ENCODE measurements around the gene MFNG.
"Not testable (repeated sequence)": the region's sequence is repeated elsewhere in the genome, so short reads cannot be mapped to it uniquely, and the experiment has no call there.

DNA sequence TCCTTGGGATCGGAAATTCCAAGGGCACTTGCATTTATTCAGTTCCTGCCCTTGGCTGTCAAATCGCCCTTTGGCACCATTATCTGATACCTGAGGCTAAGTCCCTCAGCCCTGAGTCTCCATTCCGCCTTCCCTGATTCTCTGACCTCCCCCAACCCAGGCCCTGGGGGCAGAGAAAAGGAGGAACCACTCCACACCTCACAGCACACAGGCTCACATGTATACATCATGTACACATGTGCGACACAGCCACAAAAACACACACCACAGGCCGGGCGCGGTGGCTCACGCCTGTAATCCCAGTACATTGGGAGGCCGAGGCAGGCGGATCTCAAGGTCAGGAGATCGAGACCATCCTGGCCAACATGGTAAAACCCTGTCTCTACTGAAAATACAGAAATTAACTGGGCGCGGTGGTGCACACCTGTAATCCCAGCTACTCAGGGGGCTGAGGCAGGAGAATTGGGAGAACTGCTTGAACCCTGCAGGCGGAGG, 17.9 kb downstream of the MFNG start:
- TF ChIP-seq POLR2A (IDR thresholded peaks at IDR 0.05; ENCODE audit: low read length); GATA1 (IDR thresholded peaks at IDR 0.05; ENCODE audit: low read depth, low read length): not testable (repeated sequence)
